Stimulated activated CD8-positive, alpha-beta memory T cell treated with anti-CD3 and anti-CD28 coated beads, Interleukin-2, amount 100 ng/mL, for 1 hour (primary cell): ENCODE results near the gene NRP2.

ENCODE experiments used
- DNase-seq, 2 donors: peaks; one replicate each; pipeline ENCODE4 v3.0.0-alpha.2; 2020; ENCODE audit warnings: low read depth in 2 of 2

Gene NRP2

GRCh38 chr2:205687641-205687956, 5.3 kb downstream of the NRP2 start:
- DNase-seq, result no peak

DNA sequence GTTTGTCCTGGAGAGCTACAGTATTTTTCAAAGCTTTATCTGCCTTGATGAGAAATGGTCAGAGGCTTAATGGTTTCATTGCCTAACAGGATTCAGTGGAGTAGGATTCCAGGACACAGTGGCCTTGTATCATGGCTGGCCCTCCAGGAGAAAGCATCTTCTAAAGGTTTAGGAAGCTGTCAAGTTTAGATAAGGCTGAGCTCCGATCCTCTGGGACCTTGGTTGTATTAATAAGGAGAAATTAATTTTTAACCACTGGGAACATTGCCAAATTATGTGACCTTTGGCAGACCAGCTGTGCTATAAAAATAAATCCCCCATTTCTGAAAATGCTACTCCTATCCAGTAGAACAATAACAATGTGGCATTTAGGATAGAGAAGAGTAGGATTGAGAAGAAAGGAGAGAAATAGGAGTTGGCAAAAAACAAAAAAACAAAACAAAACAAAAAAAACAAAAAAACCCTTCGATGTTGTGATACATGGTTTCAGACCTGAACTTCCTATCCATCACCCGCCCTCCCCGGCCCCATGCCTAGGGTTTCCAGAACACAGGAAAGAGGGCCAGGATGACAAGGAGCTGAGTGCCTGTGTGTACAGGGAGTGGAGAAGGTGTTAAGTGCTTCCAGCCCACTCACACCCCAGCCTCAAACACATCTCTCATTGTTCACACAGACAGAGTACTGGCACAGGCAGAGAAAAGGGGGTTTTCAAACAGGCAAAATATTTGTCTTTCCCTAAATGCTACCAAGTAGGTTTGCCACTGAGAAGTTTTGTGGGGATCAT, 6.3 kb downstream of the NRP2 start:
- DNase-seq, result no peak

GRCh38 chr2:205689820-205690219, 7.5 kb downstream of the NRP2 start:
- no peak for DNase-seq

DNA sequence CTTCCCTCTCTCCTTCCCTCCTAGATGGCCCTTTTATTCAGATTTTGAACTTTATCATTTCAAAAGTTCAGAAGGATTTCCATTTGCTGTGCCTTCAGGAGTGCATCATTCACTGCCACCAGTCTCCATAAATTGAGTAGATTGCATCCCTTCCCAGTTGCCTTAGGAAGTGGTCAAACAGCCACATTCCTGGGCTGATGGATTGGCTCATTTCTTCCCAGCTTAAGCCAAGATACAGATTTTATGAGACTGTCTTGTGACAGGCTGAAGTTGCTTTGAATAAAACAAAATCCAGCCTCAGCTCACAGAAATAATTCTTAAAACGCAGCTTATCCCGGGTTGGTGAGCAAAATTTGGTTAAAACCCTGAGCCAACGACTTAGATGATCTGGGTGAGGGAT, 9.8 kb downstream of the NRP2 start:
- no peak for DNase-seq

DNA sequence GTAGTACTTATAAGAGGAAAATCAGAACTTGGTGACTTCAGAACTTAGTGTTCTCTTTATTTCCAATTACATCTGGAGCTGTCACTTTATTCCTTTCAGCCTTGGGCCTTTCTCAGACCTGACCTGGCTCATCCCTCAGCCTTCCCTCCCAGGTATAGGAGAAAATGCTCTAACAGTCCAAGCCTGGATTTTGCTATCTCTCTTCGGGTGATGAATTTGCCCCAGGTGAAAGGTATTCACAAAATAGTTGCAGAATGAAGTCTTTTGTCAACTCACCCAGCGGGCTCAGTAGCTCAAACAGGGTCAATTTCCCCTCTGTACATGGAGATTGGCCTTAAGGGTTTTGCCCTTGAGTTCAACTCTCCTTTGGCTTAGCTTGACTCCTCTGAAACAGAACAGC, 12.0 kb downstream of the NRP2 start:
- no peak for DNase-seq

GRCh38 chr2:205695460-205695991, 13.2 kb downstream of the NRP2 start:
- no peak for DNase-seq

GRCh38 chr2:205696331-205696926, 14.1 kb downstream of the NRP2 start:
- no peak for DNase-seq

DNA sequence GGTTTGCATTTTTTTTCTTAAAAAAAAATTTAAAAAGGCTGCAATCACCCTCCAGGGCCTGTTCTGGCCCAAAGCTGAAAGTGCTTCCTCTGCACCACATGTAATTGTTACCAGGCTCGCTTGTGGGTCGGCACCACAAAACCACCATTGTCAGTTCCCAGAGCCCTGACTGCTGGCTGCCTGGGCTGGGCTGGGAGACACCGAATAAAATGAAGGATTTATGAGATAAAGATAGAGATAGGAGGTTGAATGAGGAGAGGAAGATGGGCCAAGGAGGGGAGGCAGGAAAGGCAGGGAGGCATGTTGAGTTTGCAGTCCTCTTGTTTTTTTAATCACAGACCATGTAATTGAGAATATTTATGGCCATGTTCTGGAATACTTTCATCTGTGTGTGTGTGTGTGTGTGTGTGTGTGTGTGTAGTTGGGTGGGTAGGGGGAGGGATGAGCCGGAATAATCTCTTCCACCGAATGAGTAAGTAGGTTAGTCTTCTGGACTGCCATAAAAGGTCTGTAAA, 14.7 kb downstream of the NRP2 start:
- no peak for DNase-seq

GRCh38 chr2:205698286-205699268, 16.3 kb downstream of the NRP2 start:
- no peak for DNase-seq

DNA sequence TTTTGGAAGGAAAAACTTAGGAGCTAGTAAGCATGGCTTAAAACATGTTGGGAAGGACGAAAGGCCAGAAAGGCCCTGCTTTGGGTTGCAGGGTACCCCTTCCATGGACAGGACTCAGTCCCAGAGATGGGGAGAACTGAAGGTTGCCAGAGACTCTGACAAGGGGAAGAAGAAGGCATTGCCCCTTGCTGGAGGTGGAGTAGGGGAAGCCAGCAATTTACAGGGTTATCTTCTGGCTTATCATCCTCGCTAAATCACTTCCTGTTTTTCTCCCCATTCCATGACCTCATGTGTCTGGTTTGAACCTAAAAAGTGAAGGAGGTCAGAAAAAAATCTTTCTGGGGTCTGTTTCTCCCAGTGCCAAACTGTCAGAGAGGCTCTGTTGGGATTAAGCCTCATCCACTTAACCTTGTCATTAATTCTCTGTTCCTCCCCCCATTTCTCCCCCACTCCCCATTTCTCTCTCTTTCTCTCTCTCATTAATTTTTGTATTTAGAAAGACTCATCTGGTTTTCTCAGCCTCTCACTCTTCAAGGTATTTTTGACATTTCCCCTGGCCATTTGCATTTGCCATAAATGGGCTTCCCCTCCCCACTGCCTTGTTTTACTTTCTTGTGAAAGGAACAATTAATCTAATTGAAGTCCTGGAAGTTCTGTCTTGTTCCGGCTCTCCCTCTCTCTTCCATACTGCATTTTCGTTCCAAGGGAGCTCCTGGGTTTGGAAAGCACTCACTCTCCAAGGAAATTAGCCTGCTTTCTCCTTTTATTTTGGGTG, 17.4 kb downstream of the NRP2 start:
- DNase-seq, result no peak

DNA sequence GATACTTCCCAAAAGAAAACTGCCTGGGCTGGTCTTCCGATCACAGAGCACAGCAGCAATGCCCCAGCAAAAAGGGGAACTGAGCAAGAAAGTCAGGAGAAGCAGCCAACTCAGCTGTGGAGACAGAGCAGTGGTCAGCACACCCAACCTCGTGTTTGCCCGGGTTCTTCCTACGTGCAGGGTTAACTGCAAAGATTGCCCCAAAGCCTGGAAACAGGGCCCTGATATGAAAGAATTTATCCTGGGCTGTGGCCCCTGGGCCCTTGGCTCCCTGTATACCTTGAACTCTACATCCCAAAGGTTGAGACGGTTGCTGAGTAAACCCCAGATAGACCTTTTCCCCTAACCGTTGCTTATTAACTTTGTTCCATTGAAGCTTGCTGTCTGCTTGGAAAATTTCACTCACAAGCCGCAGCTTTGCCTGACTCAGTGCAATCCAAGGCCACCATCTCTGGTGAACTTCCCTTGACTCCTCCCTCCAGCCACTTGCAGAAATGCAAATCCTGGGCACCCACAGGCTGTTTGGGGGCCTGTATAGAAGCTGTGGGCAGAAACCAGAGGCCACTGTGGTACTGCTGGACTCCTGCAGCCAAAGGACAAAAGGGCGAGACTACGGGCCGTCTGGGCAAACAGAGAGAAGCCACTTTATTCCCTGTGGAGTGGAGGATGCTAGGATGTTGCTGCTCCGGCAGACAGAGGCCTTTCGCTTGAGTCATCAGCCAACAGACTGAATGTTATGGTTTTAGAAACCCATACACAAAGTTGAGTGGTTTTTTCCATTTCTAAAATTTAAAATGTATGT, 18.2 kb downstream of the NRP2 start:
- DNase-seq, result no peak

GRCh38 chr2:205701509-205701908, 19.2 kb downstream of the NRP2 start:
- no peak for DNase-seq

GRCh38 chr2:205702576-205702975, 20.3 kb downstream of the NRP2 start:
- no peak for DNase-seq

DNA sequence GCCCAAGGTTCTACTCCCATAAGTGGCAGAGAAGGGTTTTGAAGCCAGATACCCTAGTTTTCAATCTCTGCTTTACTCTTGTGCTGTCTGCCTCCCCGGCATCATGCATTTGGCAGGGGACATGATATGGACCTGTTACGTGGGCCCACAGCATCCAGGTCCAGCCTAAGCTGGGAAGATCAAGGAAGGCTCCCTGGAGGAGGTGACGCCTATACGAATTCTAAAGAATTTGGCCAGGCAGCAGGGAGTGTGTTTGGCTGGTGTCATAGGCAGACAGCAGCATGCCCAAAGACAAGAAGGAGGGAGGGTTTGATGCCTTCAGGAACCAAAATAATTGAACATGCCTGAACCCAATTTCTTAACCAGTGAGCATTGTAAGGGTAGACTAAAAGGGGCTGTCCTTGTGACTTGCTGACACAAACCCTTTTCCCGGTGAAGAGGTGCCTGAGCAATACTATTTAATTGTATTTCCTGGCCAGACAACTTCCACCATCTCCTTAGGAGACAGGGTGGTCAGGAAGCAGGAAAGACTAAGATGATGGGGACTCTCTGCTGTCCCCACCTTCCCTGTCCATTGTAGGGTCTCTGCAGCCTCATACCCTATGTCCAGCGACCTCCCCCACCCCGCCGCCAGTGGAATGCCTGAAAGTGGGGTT, 21.3 kb downstream of the NRP2 start:
- DNase-seq, result no peak

- no peak for DNase-seq
Measured at GRCh38 chr2:205704127-205704741, 21.9 kb downstream of the NRP2 start.

DNA sequence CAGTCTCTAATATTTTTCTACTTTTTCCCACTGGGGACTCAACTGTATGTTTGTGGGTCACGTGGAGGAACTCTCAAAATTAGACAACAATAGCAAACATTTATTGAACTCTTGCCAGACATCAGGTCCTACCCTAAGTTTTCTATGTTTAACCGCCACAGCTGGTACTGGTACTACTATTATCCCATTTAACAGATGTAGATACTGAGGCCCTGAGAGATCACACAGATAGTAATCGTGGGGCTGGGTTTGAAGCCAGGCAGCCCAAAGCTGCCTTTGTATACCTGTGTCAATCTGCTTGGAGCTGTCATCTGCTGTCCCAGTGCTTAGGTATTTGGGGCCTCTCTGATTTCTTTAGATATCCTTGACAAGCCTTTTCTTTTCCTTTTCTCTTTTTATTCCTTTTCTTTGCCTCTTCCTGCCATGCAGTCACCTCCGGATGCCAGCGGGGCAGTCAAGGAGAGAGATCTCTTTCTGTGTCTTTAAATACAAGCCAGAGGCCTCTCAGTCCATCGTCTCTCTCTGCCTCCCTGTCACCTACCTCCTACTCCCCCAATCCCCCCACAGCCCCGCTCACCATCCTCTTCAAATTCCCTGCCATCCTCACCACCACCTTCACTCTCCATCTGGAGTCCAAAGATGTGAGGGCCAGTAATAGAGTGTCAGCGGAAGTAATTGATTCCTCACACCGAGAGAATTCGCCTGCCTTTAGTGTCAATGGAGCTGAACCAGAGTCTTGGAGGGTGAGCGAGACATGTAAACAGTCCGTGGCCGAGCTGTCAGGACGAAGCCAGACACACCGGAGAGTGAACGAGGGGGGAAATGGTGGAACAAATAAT, 23.4 kb downstream of the NRP2 start:
- DNase-seq, result no peak

- no peak for DNase-seq
Measured at GRCh38 chr2:205706769-205707381, 24.6 kb downstream of the NRP2 start.

- no peak for DNase-seq
Measured at GRCh38 chr2:205708231-205708631, 25.9 kb downstream of the NRP2 start.
